ENCODE measurements around the gene ARHGAP26.

Gene ARHGAP26

DNA sequence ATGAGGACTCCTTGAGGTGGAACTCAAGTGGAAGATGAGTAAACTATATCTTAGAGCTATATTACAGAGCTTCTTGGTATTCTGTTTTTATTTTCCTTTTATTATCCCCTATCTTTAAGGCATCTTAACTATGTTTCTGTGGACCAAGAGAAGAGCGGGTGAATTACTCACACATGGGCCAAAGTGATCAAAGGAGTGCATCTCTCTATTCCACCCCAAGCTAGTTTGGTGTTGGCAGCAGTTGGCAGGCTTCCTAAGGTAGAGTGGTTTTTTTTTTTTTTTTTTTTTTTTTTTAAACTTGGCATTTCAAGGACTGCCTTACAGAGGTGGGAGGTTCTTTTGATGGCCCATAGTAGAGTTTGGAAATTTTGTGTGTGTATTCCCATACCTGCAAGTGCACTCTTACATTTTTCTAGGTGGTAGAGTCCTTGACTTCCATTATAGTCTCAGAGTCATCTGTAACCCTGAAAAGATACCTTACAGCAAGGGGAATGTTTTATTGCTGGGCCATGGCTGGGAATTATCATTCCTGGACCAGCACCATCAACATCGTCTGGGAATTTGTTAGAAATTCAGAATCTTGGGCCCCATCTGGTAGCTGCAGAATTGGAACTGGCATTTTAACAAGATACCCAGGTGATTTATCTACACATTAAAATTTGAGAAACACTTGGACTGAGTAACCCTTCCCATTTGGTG is 51.0 kb downstream of the ARHGAP26 start:
- Histone ChIP-seq H3K4me1 (peaks cover 0 to 68% (median 48%) of the 10 kb centered on the region in 4 donors), H3K27me3 (no peaks in the 10 kb centered on the region), H3K9me3 (no peaks in the 10 kb centered on the region), H3K27ac (no peak overlapping the region), H3K4me3 (no peak overlapping the region), H3K36me3 (no peaks in the 10 kb centered on the region)
- no peak for DNase-seq
- intact Hi-C loops (cut with DNase I; ENCODE audit: low total_unique reads), result no loop called here
- TF ChIP-seq, protein P1, sequence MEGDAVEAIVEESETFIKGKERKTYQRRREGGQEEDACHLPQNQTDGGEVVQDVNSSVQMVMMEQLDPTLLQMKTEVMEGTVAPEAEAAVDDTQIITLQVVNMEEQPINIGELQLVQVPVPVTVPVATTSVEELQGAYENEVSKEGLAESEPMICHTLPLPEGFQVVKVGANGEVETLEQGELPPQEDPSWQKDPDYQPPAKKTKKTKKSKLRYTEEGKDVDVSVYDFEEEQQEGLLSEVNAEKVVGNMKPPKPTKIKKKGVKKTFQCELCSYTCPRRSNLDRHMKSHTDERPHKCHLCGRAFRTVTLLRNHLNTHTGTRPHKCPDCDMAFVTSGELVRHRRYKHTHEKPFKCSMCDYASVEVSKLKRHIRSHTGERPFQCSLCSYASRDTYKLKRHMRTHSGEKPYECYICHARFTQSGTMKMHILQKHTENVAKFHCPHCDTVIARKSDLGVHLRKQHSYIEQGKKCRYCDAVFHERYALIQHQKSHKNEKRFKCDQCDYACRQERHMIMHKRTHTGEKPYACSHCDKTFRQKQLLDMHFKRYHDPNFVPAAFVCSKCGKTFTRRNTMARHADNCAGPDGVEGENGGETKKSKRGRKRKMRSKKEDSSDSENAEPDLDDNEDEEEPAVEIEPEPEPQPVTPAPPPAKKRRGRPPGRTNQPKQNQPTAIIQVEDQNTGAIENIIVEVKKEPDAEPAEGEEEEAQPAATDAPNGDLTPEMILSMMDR (IDR thresholded peaks at IDR 0.05), result no peak

DNA sequence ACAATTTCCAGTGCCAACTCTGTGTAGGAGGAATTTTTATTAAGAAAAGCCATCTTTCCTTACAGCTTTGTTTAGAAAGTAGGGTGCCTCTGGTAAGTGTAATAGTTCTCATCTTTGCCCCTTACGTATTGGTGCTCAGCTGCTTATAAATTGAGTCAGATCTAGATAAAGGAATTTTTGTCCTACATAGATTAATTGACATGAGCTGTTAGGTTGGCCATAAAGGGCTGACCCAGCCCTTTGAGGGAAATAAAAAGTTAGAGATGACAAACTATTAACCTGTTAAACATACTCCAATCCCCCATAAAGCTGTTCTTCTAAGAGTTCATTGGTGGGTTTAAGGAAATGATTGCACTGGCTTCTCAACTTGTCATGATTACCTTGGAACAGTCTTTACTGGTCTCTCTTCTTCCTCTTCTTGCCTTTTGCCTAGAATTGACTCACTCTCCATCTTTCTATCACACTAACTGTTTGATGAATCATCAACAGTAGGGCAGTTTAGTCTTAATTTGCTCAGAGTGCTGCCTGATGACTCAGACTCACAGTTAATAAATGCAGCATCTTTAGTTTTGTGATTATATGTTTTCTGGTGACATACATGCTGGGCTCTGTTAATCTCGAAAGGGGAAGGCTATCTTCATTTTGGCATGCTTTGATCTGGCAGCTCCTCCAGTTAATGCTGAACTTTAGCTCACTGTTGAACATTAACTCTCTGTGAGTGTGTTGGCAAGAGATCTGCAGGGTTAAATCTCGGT is 51.7 kb downstream of the ARHGAP26 start:
- intact Hi-C loops (cut with DNase I; ENCODE audit: low total_unique reads), result no loop called here
- TF ChIP-seq, protein P1 (IDR thresholded peaks at IDR 0.05), result no peak
- Histone ChIP-seq H3K27me3 (no peaks in the 10 kb centered on the region), H3K36me3 (no peaks in the 10 kb centered on the region), H3K4me3 (no peak overlapping the region), H3K4me1 (peaks cover 0 to 68% (median 48%) of the 10 kb centered on the region in 4 donors), H3K27ac (no peak overlapping the region), H3K9me3 (no peaks in the 10 kb centered on the region)
- DNase-seq, result no peak

DNA sequence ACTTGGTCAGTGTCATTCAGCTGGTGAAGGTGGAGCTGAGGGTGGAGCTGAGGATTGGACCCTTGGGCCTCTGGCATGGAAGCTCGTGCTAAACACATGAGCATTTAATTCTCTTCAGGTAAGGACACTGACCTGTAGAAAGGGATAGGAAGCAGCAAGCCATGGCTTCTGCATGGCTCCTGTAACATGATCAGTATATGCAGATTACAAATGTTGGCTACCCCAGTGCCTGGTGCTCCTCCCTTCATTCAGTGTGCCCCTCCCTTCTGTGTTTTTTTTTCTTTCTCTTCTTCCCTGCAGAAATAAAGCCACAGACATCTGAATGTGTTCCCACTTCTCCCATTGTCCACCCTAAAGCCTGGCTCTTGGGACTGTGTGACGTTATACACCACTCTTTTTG is 52.9 kb downstream of the ARHGAP26 start:
- TF ChIP-seq, protein P1 (IDR thresholded peaks at IDR 0.05), result no peak
- H3K36me3 ChIP-seq, result no peaks in the 10 kb centered on the region
- no peaks in the 10 kb centered on the region for H3K9me3 ChIP-seq
- no peak overlapping the region for H3K27ac ChIP-seq
- no peak overlapping the region for H3K4me3 ChIP-seq
- no peak for DNase-seq
- intact Hi-C loops (cut with DNase I; ENCODE audit: low total_unique reads), result no loop called here
- peaks cover 0 to 68% (median 44%) of the 10 kb centered on the region in 4 donors for H3K4me1 ChIP-seq
- no peaks in the 10 kb centered on the region for H3K27me3 ChIP-seq

DNA sequence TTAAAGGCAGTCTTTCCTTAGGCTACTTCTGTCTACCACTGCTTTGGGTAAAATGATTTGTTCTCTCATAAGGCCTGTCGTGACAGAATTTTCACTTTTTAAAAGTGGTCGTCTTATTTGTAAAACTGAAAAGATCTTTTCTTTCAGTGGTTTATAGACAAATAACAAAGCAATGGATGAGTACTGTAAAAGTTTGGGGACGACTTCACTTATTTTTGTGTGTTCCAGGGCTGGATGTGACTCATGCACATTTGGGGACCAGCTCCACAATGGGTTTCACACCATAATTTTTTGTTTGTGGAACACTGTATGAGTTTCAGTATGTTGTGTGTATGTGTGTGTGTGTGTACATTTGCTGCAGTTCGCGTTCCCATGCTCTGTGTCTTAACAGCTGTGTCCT is 53.6 kb downstream of the ARHGAP26 start:
- Histone ChIP-seq H3K4me3 (no peak overlapping the region), H3K4me1 (peaks cover 0 to 61% (median 39%) of the 10 kb centered on the region in 4 donors), H3K27me3 (no peaks in the 10 kb centered on the region), H3K9me3 (no peaks in the 10 kb centered on the region), H3K36me3 (no peaks in the 10 kb centered on the region), H3K27ac (no peak overlapping the region)
- intact Hi-C loops (cut with DNase I; ENCODE audit: low total_unique reads), result no loop called here
- DNase-seq, result no peak
- TF ChIP-seq, protein P1 (IDR thresholded peaks at IDR 0.05), result no peak

DNA sequence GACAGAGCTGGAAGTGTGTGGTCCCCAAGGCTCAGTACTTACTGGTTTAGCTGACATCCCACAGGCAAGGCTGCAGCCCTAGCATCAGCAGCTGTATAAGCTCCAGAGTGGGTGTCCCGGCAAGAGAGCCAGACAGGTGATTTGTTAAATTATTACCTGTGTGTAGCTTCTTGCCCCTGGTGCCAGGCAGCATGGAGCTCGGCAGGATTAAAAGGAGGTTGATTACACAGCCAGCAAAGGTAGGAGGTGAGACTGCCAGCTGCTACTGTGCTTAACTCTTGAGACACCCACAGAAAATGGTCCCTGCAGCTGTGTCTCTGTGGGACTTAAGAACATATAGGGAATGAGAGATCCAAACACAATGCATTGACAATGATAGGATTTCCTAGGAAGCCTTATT is 54.2 kb downstream of the ARHGAP26 start:
- H3K27ac ChIP-seq, result no peak overlapping the region

More for the DNA sequence above, 54.2 kb downstream of the ARHGAP26 start:
- DNase-seq, result no peak
- Histone ChIP-seq H3K4me1 (peaks cover 0 to 55% (median 35%) of the 10 kb centered on the region in 4 donors), H3K36me3 (no peaks in the 10 kb centered on the region), H3K9me3 (no peaks in the 10 kb centered on the region), H3K4me3 (no peak overlapping the region), H3K27me3 (no peaks in the 10 kb centered on the region)
- intact Hi-C loops (cut with DNase I; ENCODE audit: low total_unique reads), result no loop called here
- TF ChIP-seq, protein P1 (IDR thresholded peaks at IDR 0.05), result no peak
